Thyroid gland (tissue), 4 donors: ENCODE measurements around the gene OPN5.

Experiments used
- CTCF ChIP-seq, 6 experiments: fragments of 200-600 bp in 3 of 6; fragments of 450-650 bp in 3 of 6; sonication (generic) in 3 of 6; IDR thresholded peaks; one replicate each; pipeline ENCODE4 v1.5.1; 2016 to 2019; ENCODE audit warnings: antibody characterized with exemption in 6 of 6, mild to moderate bottlenecking in 2 of 6, inconsistent platforms in 1 of 6, moderate library complexity in 1 of 6
- POLR2A ChIP-seq, 2 donors: fragments of 450-650 bp; IDR thresholded peaks; one replicate each; pipeline ENCODE4 v1.6.1; 2017; ENCODE audit warnings: antibody characterized with exemption in 2 of 2, mild to moderate bottlenecking in 2 of 2, moderate library complexity in 1 of 2

DNA sequence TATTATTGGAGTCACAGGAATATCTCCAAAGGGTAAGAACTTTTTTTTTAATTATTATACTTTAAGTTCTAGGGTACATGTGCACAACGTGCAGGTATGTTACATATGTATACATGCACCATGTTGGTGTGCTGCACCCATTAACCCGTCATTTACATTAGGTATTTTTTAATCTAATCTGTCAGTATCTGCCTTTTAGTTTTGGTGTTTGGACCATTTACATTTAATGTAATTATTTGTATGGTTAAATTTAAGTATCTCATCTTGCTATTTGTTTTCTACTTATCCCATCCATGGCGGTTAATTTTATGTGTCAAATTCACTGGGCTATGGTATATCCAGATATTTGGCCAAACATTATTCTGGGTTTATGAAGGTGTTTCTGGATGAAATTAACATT lies 15.4 kb upstream of the OPN5 start:
- TF ChIP-seq CTCF (IDR thresholded peaks at IDR 0.05), result no peak
- no peak for TF ChIP-seq POLR2A (IDR thresholded peaks at IDR 0.05)
